Measurements from ENCODE around the gene RAD52.

GRCh38 chr12:902581-902980 is 46.9 kb downstream of the RAD52 start:
- TF ChIP-seq CTCF (IDR thresholded peaks at IDR 0.05; ENCODE audit: low read depth, low read length, missing input control) (no peak), FOXA2 (IDR thresholded peaks at IDR 0.05) (no peak), TAF1 (conservative IDR thresholded peaks at IDR 0.05) (no peak), ZBTB33 (IDR thresholded peaks at IDR 0.05) (no peak), MAX (IDR thresholded peaks at IDR 0.05) (no peak), NR2F2 (IDR thresholded peaks at IDR 0.05) (no peak), SP1 (IDR thresholded peaks at IDR 0.05) (no peak), REST (IDR thresholded peaks at IDR 0.05) (no peak), YY1 (IDR thresholded peaks at IDR 0.05) (peak; percentile 25), JUND (IDR thresholded peaks at IDR 0.05) (peak in 1 of 2 donors; percentile 19), EGR1 (IDR thresholded peaks at IDR 0.05; ENCODE audit: low read depth in 2 of 2) (no peak), GABPA (IDR thresholded peaks at IDR 0.05 in 1 of 2, conservative IDR thresholded peaks at IDR 0.05 in 1 of 2) (no peak)

Measured in liver (tissue), 3 donors.